Stimulated activated naive CD8-positive, alpha-beta T cell treated with anti-CD3 and anti-CD28 coated beads, Interleukin-15, amount 100 ng/mL, for 72 hours (primary cell): ENCODE data around the gene CHDH.

ENCODE experiments used
- ATAC-seq: fragments of 150-1000 bp; cut with Tn5 transposase; 2 replicates; pipeline ENCODE4 v1.10.0; 2021; ENCODE audit warnings: mild to moderate bottlenecking, moderate library complexity
- DNase-seq, 2 donors: peaks; one replicate each; pipeline ENCODE4 v3.0.0; 2021 to 2022
- H3K27ac Mint-ChIP-seq, 2 donors: one replicate each; pipeline ENCODE4 v1.8.0; 2022; ENCODE audit warnings: mild to moderate bottlenecking in 2 of 2, mixed read lengths in 2 of 2, moderate library complexity in 2 of 2
- H3K27me3 Mint-ChIP-seq: one replicate; pipeline ENCODE4 v1.8.0; 2022; ENCODE audit warnings: mixed read lengths
- H3K4me1 Mint-ChIP-seq: one replicate; pipeline ENCODE4 v1.8.0; 2022; ENCODE audit warnings: mild to moderate bottlenecking, mixed read lengths
- H3K4me3 Mint-ChIP-seq, 2 donors: one replicate each; pipeline ENCODE4 v1.8.0; 2022; ENCODE audit warnings: mild to moderate bottlenecking in 2 of 2, mixed read lengths in 2 of 2, moderate library complexity in 1 of 2
- H3K9me3 Mint-ChIP-seq, 2 donors: one replicate each; pipeline ENCODE4 v1.8.0; 2022; ENCODE audit warnings: mixed read lengths in 2 of 2

Gene CHDH

DNA sequence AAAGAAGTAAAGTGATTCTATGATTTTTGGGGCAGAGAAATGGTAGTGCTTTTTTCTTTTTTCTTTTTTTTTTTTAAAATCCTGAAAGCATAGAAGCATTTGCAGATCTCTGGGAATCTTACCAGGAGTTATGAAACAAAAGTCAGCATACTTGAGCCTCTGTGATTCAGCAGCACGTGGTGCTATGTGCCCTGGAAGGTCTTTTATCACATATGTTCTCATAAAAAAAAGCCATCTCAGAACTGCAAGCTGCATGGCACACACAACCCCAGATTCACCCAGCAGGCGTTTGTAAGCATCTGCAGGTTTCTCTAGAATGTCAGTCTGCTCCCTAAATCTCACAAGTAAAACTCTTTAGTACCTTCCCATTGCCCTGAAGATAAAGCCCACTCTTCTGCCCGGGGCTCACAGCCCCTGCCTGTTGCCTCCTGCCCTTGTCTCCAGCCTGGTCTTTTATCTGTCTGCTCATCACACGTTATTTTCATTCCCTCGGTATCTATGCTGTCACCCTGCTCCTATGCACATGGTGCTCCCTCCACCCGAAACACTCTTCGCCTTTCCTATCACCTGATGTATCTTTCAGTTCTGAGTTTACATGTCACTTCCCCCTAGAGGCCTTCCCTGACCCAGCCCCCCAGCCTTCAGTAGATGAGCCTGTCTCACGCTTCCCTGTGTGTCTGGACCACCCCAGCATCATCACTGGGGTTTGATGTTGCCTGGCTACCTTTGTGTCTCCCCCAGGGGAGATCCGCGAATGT is 72.4 kb downstream of the CHDH start:
- ATAC-seq (no peak), DNase-seq (no peak)
- Mint-ChIP-seq H3K4me3 (no peak overlapping the region), H3K4me1 (peaks cover 6% of the 10 kb centered on the region), H3K27ac (no peak overlapping the region), H3K27me3 (no peaks in the 10 kb centered on the region), H3K9me3 (no peaks in the 10 kb centered on the region)

DNA sequence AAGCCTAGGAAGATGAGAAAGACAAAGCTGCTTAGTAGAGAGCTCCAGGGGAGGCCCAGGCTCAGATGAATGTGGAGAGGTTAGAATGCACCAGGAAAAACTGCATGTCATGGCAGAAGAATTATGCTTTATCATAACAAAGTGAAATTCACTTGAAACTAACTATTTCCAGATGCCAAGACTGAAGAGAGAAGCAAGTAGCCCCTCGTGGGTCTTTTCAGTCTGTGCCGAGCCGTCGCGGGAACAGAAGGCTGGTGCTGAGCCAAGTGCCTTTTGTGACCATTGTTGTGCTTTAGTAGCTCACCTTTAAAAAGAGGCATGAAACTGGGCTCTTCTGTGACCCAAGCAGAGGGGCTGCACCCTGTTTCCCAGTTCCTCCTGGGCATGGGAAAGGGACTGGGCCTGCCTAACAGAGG is 73.2 kb downstream of the CHDH start:
- Mint-ChIP-seq H3K9me3 (no peaks in the 10 kb centered on the region), H3K4me1 (peaks cover 6% of the 10 kb centered on the region), H3K27ac (no peak overlapping the region), H3K27me3 (no peaks in the 10 kb centered on the region), H3K4me3 (no peak overlapping the region)
- DNase-seq (no peak), ATAC-seq (no peak)

DNA sequence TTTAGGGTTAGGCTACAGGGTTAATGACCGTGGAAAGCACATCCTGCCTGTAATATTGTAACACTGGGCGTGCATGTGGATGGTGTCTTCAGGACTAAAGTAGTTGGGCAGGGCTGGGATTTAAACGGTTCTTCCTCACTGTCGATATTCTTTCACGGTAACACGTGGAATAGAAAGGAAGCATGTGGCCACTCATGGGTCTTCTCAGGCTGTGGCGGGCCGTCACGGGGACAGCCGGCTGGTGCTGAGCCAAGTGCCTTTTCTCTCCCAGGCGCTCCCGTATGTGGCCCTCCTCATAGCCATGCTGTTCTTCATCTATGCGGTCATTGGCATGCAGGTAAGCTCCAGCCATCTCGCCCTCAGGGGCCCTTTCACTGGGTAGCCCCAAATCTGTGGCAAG is 73.7 kb downstream of the CHDH start:
- ATAC-seq (no peak), DNase-seq (no peak)
- peaks cover 6% of the 10 kb centered on the region for H3K4me1 Mint-ChIP-seq
- H3K9me3 Mint-ChIP-seq: no peaks in the 10 kb centered on the region
- no peak overlapping the region for H3K27ac Mint-ChIP-seq
- no peak overlapping the region for H3K4me3 Mint-ChIP-seq
- no peaks in the 10 kb centered on the region for H3K27me3 Mint-ChIP-seq

DNA sequence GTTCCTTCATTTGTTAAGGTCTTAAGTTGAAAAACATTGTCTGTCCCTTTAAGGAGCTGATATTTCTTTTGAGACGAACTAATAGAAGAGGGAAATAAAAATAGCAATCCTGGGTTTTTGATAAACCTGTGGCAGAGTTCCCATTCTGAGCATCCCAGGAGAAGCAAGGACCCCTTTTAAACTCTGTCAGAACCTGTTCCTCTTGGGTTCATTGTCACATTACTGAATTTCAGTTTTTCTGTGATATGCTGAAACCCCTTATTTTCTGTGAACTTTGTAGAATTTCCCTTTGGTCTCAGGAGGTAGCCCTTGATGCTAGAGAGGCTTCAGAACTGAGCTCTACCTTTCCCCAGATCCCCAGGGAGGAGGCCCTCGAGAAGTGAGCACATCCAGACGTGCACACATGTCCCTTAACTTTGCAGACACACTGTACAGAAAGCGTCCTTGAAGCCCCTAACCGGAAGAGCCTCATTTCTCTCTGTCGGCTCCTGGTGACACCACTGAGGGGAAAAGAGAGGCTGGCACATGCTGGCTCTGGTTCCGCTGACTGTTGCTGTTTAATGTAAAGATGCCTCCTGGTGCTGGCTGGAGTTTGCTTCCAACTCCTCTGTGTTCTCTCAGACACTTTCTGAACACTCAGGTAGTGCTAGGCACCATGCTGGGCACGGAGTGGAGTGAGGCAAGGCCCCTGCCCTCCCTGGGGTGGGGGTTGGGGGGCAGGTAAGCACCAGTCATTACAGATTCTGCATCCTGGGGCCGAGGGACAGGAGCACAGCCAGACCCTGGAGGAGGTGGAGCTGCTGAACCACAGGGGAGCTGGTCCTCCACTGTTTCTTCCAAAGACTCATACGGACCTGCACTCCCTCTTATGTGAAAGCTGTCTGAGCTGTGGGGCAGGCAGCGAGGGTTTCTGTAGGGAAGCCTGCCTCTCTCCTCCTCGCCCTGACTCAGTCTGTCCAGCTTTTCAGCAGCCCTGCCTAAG is 77.5 kb downstream of the CHDH start:
- DNase-seq: no peak
- H3K4me3 Mint-ChIP-seq: no peak overlapping the region
- H3K9me3 Mint-ChIP-seq: no peaks in the 10 kb centered on the region
- no peak for ATAC-seq
- H3K4me1 Mint-ChIP-seq: no peaks in the 10 kb centered on the region
- no peaks in the 10 kb centered on the region for H3K27me3 Mint-ChIP-seq
- H3K27ac Mint-ChIP-seq: peak overlapping the region in 1 of 2 donors; percentile 9

DNA sequence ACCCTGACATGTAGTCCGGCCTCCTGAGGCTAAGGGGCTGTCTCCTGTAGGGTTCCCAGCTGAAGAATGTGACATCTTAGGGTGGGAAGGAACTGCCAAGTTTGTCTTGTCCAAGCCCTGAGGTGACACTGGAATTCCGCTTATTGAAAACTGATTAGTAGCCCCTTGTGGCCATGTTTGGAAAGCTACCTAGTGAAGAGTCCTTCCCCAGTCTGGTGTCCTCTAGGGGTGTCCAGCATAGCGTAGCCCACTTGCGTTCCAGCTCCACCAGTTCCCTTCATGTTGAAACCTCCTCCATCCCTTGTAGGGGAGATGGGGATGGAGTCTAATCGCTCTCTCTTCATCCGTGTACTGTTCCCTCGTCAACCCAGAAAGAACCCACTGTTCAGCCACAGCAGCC is 79.5 kb downstream of the CHDH start:
- Mint-ChIP-seq H3K4me1 (no peaks in the 10 kb centered on the region), H3K27me3 (no peaks in the 10 kb centered on the region), H3K9me3 (no peaks in the 10 kb centered on the region), H3K4me3 (no peak overlapping the region), H3K27ac (peak overlapping the region in 1 of 2 donors; percentile 7)
- ATAC-seq (no peak), DNase-seq (no peak)

DNA sequence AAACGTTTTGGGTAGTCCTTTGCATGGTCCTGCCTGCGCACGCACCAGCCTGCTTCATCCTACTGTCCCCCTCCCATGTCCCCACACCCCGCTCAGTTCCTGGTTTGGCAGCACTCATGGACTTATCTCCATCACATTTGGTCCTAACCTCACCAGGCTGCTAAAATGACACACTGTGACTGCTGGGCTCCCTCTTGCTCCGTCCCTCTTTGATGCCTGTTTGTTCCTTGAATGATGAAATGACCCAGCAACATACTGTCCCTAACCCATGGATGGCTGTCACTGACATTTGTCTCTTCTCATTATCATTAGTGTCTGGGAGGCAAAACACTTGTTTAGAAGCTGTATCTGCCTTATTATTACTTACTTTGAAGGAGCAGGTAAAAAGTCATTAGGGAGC is 80.5 kb downstream of the CHDH start:
- Mint-ChIP-seq H3K27ac (no peak overlapping the region), H3K27me3 (no peaks in the 10 kb centered on the region), H3K4me1 (no peaks in the 10 kb centered on the region), H3K9me3 (no peaks in the 10 kb centered on the region), H3K4me3 (no peak overlapping the region)
- no peak for DNase-seq
- ATAC-seq: no peak

DNA sequence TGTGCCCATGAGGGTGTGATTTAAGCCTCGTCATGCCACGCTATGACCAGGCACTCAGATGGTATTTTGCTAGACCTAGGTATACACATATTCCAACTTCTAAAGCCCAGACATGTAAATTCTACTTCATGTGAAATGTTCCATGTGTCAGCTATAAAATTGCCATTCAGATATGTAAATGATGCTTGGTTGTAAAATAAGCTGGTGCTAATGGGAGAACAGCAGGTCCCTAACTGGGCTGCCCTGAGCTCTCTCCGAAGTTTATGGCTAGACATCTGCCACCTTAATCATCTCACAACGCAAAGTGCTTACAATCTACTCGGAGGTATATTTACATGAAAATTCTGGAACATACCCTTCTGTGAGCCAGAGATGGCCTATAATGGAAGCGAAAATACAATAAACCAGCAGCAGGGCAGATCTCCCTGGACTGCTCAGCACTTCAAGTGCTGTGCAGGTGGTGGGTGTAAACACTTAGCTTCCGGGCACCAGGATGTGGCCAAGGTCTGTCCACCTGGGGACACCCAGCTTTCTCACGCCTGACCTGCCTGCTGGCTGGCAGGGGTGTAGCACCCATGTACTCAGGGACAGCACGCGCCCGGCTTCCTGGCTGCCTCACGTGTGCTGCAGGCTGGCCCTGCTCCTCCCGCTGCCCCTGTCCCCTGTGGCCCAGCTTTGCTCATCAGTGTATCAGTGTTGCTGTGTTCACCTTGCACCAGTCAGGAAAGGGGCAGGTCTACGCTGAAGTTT is 82.0 kb downstream of the CHDH start:
- DNase-seq (no peak), ATAC-seq (no peak)
- Mint-ChIP-seq H3K27ac (no peak overlapping the region), H3K9me3 (no peaks in the 10 kb centered on the region), H3K4me1 (no peaks in the 10 kb centered on the region), H3K27me3 (no peaks in the 10 kb centered on the region), H3K4me3 (no peak overlapping the region)

DNA sequence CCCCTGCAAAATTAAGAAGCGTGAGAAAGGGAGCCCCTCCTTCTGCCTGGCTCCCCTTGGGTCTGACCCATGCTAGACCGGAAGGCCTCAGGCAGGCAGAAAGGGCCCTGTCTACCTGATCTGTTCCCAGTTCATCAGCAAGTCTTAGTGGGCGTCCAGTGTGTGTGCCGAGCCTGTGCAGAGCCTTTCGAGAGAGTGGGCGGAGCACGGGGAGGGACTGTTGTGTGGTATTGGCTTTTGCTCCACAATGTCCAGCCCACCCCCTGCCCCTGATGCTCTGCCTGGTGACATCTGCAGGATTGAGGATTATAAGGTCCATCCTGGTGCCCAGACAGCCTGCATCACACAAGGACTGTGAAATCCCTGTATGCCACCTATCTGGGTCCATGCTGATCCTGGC is 82.9 kb downstream of the CHDH start:
- no peak for ATAC-seq
- Mint-ChIP-seq H3K4me3 (no peak overlapping the region), H3K27me3 (no peaks in the 10 kb centered on the region), H3K4me1 (no peaks in the 10 kb centered on the region), H3K9me3 (no peaks in the 10 kb centered on the region), H3K27ac (no peak overlapping the region)
- no peak for DNase-seq
